Stimulated activated CD4-positive, alpha-beta T cell treated with anti-CD3 and anti-CD28 coated beads, TNF-alpha, amount 100 ng/mL, for 1 hour (primary cell): ENCODE results near the gene CDH24.
"Not testable (repeated sequence)": the region's sequence is repeated elsewhere in the genome, so short reads cannot be mapped to it uniquely, and the experiment has no call there.

Source experiments
- DNase-seq, 3 donors: peaks; one replicate each; pipeline ENCODE4 v3.0.0-alpha.2; 2020; ENCODE audit warnings: low read depth in 3 of 3, low spot score in 1 of 3

Gene CDH24

DNA sequence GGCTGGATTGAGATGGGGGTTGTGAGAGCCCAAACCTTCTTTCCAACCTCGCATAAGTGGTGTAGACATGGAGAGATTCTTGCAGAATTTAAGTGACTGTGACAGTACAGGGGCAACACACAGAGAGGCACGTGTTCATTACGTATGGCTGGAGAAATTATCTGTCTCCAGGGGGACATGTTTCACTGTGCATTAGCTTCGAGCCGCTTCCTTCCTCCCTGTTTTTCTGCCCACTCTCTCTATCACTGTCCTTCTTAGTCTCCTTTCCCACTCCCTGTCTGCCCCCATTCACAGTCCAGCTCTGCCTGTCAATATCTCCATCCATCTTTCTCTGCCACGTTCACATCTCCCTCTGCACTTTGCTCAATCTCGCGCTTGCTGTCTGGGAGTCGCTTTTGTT lies 35.9 kb downstream of the CDH24 start:
- no peak for DNase-seq

DNA sequence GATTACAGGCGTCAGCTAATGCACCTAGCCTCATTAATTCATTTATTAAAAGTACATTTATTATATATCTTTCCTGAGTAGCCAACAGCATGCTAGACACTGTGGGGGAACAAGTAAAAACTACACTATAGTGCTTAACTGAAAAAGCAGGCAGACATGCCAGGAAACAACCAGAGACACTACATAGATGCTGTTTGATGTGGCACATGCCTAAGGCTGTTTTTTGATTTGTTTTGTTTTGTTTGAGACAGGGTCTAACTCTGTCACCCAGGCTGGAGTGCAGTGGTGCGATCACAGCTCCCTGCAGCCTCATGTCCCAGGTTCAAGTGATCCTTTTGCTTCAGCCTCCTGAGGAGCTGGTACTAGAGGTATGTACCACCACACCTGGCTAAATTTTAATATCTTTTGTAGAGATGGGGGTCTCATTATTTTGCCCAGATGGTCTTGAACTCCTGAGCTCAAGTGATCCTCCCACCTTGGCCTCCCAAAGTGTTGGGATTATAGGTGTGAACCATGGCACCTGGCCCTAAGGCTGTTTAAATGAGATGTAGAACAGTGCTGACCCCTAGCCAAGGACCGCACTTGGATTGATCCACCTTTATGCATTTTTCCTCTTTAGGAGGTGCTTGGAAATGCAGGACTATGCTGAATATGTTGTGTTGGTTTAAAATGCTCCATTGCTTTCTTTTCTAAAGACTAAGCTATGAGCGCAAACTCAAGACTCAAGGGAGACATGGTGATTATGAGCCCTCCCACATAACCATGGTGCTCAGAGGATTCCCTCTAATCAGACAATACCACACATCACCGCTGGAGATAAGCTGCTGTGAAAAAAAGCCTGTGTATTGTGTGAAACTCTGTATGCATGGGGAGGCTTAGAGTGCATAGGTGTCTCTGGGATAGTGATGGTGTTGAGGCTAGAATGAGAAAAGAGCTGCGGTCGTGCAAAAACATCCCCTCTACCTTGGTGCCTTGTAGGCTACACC lies 36.9 kb downstream of the CDH24 start:
- no peak for DNase-seq

DNA sequence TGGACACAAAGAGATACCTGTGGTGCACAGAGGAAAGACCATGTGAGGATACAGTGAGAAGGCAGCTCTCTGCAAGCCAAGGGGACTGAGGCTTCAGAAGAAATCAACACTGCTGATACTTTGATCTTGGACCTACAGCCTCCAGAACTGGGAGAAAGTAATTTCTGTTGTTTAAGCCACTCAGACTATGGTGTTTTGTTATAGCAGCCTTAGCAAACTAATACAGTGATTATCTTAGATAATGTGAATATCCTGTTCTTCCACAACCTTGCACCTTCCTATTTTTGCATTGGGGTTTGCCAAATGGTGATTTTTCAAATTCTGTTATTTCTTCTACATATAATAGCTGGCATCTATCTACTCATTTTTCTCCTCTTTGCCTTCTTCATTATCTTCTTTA lies 39.2 kb downstream of the CDH24 start:
- DNase-seq, result no peak

DNA sequence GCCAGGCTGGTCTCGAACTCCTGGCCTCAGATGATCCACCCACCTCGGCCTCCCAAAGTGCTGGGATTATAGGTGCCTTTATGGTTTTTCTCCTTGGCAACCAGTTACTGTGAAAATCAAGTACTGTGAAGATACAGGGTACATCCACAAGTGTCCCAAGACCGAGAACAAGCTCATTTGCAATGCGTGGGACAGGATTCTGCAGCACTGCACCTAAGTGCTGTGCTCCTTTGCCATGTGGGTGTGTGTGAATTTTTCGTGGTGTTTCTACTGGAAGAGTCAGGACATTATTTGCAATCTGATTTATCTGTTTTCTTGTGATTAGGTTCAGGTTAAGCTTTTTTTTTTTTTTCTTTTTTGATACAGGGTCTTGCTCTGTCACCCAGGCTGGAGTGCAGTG lies 40.2 kb downstream of the CDH24 start:
- DNase-seq, result no peak

DNA sequence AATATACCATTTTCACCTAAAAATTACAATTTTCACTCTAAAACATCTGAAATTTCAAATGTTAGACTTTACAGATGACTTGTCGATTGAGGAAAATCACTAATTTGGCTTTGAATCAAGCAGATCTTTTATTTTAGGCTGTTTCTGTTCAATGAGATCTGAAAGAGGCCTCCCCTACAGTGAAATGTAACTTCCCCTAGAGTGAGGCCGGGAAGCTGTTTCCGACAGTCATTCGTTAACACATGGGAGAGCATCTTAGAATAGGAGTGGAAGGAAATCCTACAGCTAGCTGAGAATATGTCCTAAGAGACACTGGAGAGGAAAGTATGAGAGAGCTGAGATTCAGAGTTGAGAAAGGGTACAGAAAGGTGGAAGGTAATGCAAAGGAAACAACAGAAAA lies 41.7 kb downstream of the CDH24 start:
- DNase-seq, result no peak

DNA sequence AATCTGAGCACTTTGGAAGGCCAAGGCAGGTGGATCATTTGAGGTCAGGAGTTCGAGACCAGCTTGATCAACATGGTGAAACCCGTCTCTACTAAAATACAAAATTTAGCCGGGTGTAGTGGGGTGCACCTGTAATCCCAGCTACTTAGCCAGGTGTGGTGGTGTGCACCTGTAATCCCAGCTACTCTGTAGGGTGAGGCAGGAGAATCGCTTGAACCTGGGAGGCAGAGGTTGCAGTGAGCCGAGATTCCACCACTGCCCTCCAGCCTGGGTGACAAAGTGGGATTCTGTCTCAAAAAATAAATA lies 43.6 kb downstream of the CDH24 start:
- DNase-seq, result not testable (repeated sequence)

DNA sequence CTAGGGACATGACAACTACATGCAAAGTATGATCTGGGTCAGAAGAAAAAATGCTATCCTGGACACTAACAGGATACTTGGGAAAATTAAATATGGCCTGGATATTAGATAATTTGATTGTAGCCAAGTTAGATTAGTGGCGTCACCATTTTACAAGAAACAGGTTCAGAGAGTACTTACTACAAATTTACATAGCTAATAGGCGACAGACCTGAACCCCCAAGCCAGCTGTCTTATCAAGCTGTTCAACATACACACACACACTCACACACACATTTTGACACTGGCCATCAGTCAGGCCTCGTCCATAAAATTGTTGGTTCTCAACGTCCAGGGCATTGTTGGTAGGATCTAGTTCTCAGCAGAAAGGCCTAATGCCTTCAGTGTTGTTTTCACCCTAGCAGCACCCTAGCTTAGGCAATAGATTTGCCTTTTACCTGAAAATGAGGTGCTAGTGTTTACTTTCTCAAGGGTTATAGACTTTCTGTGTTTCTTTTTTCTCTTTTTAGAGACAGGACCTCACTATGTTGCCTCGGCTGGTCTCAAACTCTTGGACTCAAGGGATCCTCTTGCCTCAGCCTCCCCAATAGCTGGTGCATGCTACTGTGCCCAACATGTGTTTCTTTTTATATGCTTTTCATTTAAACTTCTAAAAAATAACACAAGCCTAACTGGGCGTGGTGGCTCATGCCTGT lies 44.1 kb downstream of the CDH24 start:
- no peak for DNase-seq

DNA sequence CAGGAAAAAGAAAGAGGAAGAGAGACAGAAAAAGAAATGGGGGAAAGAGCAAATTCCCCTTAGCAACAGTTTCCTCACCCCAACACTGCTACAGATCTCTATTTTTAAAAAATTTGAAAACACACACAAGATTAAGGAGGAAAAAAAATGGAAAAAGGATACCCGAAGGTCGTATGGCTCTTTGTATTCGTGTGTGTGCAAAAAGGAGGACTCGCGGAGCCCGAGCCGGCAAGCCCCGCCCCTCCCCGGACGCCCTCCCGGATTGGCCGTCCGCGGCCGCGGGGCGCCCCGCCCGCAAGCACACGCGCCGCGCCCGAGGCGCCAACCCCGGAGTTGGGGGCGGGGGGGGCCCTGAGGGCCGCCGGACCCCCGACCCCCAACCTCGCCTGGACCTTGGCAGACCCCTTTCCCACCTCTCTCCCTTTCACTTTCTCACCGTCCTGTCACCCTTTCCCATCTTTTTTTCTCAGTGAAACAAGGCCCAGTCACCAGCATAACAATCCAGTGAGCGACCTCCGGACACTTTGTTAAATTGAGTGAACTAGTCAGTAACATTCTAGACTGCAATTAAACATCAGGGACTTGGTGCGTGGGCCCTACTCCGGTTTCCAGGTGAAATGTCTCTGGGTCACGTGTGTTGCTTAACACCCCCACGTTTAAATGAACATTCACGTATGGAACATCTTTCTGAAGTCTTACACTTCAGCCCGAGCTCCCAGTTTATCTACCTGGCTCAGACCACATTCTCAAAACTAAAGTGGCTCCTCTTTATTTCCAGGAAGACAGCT lies 47.2 kb downstream of the CDH24 start, which contains the start of gene C14orf93:
C14orf93 (minus strand) TSS at position 205 of the 788 bp plus-strand sequence. CDS start 11,120 bp downstream, outside the sequence.
- peak; percentile 45 to 73 (median 52) for DNase-seq

DNA sequence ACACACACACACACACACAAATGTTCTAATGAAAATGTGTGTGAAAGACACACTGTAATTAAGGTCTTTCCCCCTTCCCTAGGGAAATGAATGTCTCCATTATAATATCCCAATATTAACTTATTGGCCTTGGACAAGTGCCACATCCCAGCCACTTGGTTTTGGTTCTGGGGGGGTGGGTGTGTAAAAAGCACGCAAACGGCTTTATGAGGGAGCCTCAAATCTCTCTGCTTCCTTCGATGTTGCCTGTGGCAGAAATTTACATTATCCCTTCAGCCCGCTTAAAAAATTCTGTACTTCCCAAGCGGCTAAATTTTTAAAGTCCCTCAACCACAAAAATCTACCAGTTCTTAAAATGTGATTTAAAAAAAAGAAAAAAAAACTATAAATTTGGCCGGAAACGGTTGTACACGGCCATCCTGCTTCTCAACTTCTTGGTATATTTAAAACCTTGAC lies 47.8 kb downstream of the CDH24 start:
- no peak for DNase-seq

DNA sequence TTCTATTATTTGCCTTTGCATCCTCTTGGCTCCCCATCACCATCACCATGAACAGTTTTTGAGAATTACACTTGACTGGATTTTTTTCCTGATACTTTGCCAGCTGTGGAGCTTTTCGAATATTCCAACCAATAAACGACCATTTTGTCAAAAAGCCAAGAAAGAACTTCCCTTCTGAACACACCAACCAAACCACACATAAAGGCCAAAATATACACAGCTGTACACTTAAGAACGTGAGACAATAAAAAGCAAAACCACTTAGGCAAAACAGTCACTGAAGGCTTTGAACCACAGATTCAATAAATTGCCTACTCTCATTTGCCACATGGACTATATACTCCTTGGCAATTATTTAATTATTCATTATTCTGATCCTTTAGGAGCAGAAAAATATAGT lies 48.5 kb downstream of the CDH24 start:
- DNase-seq, result no peak

DNA sequence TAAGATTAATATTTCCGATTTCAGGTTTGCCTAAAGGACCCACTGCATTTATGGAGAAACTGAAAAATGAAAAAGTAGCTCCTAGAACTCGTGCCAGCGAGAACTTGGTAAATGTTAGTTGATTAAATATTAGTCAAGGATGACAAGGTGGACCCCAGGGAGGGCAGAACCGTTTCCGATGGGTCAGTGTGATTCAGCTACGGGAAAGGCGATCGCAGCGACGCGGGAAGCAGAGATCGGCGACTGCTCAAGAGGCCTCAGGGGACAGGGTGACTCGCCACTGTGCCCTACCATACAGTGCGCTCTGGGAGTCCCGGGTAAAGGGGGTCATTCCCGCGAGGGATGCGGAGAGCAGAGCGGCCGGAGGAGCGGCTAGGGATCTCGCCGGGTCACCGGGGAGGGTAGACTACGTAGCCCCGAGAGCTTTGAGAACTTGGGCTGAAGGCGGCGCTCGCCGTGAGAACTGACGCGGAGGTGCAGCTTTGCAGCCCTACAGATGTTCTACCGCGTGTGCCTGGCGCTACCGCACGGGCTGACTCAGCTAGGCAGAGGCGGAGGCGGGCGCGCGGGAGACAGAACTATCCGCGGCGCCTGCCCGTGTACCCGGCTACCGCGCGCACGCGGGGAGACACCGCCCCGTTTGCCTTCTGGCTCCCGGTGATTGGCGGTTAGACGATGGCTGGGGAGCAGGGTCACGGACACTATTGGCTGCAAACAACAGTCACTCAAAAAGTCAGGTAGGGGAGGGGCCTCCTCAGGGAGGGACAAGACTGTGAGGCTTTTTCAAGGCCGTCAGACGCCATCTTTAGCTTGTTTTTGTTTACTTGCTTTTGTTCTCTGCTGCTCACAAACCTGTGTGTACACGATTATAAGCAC lies 50.5 kb downstream of the CDH24 start:
- DNase-seq, result peak; percentile 88 to 95 (median 90)

DNA sequence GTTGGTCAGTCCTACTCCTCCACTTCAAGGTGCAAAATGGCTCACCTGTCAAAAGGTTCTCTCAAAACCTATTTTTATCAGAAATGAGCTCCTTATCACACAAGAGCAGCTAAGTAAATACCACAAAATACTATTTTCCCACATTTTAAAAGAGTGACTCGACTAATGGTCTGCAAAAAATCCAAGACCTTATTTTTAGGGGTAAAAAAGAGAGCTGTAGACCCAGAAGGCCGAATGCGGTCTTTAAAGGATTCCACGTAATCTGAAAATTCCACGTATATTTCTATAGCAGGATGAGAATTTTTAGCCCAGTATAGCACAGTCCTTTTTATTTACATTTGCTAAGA lies 51.2 kb downstream of the CDH24 start:
- DNase-seq, result no peak

DNA sequence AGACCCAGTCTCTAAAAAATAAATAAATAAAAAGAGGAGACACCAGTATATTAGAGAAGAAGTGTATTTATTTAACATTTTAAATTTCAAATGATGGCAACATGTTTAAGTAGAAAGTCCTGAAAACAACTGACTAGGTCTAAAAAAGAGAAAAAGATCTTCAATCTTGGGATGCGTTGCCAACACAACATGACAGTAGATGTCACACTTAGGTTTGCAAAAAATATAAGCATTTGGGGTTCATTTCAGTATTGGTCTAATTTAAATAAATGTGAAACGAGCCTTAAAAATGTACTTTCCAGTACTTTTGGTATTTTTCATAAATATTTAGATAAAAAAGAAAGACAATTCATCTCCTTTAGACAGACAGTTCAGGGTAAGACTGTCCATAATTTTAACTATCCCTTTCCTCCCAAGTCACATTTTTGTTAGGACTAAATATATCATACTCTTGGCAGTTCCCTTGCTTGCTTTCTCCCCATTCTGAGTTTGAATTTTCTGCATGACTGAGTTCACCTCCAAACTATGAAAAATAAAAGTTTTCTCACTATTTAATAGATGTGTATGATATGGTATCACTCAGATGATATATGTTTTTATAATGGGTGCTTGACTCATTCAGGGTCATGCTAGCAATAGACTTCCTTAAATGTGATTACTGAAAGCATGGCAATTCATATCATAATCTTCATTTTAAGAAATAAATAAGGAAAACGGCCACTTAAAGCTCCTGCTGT lies 51.7 kb downstream of the CDH24 start:
- DNase-seq, result no peak

DNA sequence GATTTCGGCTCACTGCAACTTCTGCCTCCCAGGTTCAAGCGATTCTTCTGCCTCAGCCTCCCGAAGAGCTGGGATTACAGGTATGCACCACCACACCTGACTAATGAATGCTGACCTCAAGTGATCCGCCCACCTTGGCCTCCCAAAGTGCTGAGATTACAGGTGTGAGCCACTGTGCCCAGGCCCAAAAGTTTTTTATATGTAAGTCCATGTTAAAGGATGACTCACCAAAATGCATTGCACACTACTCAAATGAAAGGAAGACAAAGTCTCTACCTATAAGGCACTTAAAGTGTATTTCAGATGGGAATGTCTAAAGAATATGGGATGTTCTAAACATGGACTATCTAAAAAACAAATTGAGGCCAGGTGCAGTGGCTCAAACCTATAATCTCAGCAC lies 53.0 kb downstream of the CDH24 start:
- DNase-seq, result not testable (repeated sequence)

DNA sequence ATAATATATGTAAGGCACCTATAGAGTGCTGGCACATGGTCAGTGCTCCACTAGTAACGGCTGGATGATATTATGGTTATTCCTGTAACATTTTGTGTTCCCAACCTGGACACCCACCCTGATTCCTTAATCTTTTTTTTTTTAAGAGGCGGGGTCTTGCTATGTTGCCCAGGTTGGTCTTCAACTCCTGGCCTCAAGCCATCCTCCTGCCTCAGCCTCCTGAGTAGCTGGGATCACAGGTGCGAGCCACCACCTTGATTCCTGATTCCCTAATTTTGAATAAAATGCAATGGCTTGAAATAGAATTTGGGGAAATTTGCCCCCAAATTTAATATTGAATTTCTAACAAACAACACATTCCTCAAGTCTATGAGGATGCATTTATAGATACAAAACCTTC lies 54.7 kb downstream of the CDH24 start:
- DNase-seq, result no peak

DNA sequence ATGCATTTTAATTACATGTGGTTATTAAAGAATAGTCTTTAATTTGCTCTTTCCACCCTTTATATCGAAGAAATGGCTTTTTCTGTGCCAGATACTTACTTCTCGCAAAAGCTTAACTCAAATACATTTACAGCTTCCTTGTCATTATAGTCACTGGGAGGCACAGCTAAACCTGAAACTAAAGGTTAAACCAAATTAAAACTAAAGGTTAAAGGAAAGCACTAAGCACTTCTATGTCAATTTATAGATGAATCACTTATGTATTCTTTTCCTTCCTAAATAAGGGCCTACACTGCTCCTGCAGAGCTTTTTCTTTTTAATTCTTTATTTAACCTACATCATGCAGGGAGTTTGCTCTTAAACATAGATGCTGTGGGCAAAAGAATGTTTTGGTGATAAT lies 56.5 kb downstream of the CDH24 start:
- DNase-seq, result no peak

DNA sequence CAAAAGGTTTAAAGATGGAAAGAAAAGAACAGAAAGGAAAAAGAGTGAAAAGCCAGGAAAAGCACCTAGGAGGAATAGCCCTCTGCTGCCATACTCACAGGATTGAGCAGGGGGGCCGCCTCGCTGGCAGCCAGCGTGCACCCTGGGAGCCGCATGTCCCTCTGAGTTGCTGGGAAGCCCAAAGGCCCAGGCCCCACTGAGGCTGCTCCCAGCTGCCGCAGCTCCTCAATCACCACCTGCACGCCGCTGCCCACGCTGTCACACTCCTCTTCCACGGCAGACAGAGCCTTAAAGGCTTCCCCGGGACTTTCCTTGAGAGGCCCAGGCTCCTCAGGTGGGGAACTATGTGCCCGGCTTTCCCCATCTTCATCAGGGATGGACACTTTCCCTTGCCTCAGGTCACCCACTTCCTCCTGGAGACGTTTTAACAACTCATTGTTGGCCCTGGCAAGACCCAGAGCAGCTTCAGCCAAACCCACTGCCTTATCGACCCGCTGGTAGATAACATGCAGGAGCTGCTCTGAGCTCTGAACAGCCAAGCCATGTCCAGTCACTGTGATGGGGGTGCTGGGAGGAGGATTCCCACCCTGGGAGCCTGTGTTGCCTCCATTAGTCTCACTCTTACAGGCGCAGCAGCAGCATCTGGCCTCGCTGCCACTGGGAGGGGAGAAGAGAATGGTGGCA lies 58.8 kb downstream of the CDH24 start:
- no peak for DNase-seq

DNA sequence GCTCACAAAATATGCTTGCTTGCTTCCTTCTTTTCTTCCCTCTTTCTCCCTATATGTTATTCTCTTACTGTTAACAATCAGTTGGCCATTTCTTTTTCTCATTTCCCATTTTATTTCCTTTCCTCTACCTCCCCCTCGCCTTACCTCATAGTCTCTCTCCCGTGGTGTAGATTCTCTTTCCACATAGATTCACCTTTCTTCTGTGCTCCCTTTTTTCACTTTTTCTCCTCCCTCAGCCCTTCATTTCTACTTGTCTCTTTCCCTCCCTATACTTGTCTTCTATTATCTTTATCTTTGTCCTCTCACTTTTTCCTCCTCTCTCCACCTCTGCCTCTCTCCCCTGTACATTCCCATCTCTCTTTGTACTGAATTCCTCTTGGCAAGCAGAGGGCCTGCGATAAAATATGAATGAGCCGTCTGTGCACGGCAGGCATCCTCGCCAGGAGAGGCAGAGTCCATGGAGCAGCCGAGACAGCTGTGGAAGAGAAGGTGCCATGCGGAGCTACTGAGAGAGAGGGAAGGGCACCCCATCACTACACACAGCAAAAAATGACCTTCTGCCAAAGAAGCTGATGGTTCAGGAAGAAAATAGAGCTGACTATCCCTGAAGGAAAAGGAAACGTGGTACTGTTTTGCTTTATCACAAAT lies 59.5 kb downstream of the CDH24 start:
- DNase-seq, result no peak
